GM21528 (cell line): Measurements from ENCODE around the gene DNM1.
A peak's percentile ranks its signal among the peaks of the same experiment; 100 is the strongest.

Source experiments
- ATAC-seq: cut with Tn5 transposase; IDR thresholded peaks from one replicate; pipeline ENCODE4 v1.9.1; 2021; ENCODE audit warnings: mild to moderate bottlenecking, moderate library complexity; ENCODE audit not compliant: unreplicated experiment, low FRiP score

DNM1 gene

GRCh38 chr9:128203024-128203706, at the start of gene DNM1:
DNM1 (plus strand) TSS chr9:128203379; CDS start chr9:128203471, 92 bp downstream.
- peak; percentile 68 for ATAC-seq

- ATAC-seq: no peak
Measured at GRCh38 chr9:128153947-128154695, 49.1 kb upstream of the DNM1 start.

GRCh38 chr9:128155736-128156500, 47.3 kb upstream of the DNM1 start:
- no peak for ATAC-seq

GRCh38 chr9:128159522-128159783, 43.7 kb upstream of the DNM1 start:
- no peak for ATAC-seq

GRCh38 chr9:128159784-128160602, 43.2 kb upstream of the DNM1 start, which contains the start of gene BBLN:
BBLN (plus strand) TSS chr9:128160265; CDS start chr9:128160408, 143 bp downstream.
- ATAC-seq: peak; percentile 60

GRCh38 chr9:128160603-128160987, 42.6 kb upstream of the DNM1 start:
- peak; percentile 11 for ATAC-seq

GRCh38 chr9:128161215-128161902, 41.8 kb upstream of the DNM1 start:
- no peak for ATAC-seq

GRCh38 chr9:128162215-128163026, 40.8 kb upstream of the DNM1 start:
- no peak for ATAC-seq

- no peak for ATAC-seq
Measured at GRCh38 chr9:128163027-128163515, 40.1 kb upstream of the DNM1 start.

- ATAC-seq: no peak
Measured at GRCh38 chr9:128163523-128164306, 39.5 kb upstream of the DNM1 start.

- no peak for ATAC-seq
Measured at GRCh38 chr9:128164307-128164885, 38.8 kb upstream of the DNM1 start.

- no peak for ATAC-seq
Measured at GRCh38 chr9:128166169-128166568, 37.0 kb upstream of the DNM1 start.

- no peak for ATAC-seq
Measured at GRCh38 chr9:128167209-128167608, 36.0 kb upstream of the DNM1 start.

GRCh38 chr9:128168731-128169308, 34.4 kb upstream of the DNM1 start:
- no peak for ATAC-seq

- ATAC-seq: no peak
Measured at GRCh38 chr9:128169492-128169891, 33.7 kb upstream of the DNM1 start.

- ATAC-seq: no peak
Measured at GRCh38 chr9:128169925-128170324, 33.3 kb upstream of the DNM1 start.

GRCh38 chr9:128174062-128174461, 29.1 kb upstream of the DNM1 start:
- no peak for ATAC-seq
